Renal cortex interstitium (tissue), 11 donors: Measurements from ENCODE around the gene BORCS5. TPM values are rescaled to one million over a fixed set of nuclear protein-coding genes. Genes with fewer than 3 reads are reported as not detected.
"Not testable (repeated sequence)": the region's sequence is repeated elsewhere in the genome, so short reads cannot be mapped to it uniquely, and the experiment has no call there.

Experiments used
- DNase-seq, 11 donors: peaks; one replicate each; pipeline ENCODE4 v3.0.0-alpha.2; 2013; ENCODE audit warnings: low read depth in 9 of 11, low spot score in 4 of 11; ENCODE audit errors: extremely low read depth in 1 of 11
- polyA plus RNA-seq, 3 donors: library from polyadenylated mRNA; unstranded; fragments of 120-200 nt; gene quantifications; one replicate each; pipeline ENCODE4 v1.2.1, GENCODE V29; 2013; ENCODE audit not compliant: insufficient read length in 3 of 3

Gene BORCS5
- polyA plus RNA-seq, 3 donors, result 8.6 to 10.3 (median 9.2) TPM

DNA sequence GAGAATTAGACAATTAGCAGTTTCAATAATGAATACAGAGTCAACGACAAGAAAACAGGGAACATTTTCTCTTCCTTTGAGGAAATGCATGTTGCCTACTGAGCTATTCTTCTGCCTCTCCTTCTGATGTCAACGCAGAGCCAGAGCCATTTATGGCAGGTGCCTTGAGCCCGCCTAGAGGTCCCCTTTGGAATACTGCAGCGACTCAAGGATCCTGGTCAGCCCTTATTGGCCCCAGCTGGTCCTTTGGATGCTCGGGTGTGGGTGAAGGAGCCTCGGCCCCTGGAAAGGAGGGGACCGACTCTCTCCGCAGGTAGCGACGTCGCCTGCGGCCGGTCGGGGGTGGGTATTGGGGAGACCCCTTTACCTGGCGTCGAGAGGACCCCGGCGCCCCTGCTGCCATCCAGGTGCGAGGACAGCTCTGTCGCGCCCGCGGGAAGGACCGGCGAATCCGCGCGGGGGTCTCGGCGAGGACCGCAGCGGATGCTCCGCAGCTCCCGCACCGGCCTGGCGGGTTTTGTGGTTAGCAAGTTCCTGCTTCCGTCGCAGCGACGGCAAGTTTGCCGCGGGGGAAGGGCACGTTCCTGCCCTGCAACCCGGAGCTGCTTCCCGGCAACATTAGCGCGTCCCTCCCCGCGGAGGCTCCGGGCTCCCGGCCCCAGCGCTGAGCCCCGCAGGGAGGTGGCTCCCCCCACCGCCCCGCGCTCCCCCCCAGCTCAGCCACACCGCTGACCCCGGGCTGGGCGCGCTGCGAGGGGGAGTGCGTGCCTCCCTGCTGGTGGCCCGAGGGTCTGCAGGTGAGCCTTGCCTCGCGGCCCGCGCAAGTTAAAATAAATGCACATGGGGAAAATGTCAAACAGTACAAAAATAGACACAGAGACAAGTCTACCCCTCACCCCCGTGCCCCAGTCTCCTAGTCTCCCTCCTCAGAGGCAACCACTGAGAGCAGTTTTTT is 6.9 kb upstream of the BORCS5 start, which contains the start of gene MANSC1:
MANSC1 (minus strand) TSS at position 532 of the 955 bp plus-strand sequence. CDS start 6,928 bp downstream, outside the sequence.
- peak in 3 of 11 donors; percentile 44 to 49 (median 45) for DNase-seq

DNA sequence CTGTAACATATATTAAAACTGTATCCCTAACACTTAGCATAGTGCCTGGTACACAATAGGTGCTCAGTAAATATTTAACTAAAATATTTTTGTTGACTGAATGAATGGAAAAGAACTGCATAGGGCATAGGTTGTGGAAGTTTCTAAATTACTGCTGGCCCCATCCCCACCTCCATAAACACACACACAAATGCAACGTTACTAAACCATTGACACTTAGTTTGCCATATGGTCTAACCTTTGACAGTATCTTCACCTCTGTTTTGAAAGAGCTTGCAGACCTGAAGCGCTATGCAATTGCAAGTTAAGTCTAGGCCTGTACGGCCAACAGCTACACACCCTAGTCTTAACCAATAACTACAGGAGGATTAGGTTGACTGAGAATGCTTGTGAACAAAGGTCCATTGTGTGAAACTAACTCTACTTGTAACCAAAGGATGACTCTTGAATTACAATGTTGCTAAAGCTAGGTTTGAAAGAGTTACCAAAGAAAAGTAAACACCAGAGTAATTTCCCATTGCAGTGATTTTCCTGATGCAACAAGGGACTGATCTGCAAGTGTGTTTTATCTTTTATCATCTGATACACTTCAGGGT is 5.9 kb upstream of the BORCS5 start:
- no peak for DNase-seq

DNA sequence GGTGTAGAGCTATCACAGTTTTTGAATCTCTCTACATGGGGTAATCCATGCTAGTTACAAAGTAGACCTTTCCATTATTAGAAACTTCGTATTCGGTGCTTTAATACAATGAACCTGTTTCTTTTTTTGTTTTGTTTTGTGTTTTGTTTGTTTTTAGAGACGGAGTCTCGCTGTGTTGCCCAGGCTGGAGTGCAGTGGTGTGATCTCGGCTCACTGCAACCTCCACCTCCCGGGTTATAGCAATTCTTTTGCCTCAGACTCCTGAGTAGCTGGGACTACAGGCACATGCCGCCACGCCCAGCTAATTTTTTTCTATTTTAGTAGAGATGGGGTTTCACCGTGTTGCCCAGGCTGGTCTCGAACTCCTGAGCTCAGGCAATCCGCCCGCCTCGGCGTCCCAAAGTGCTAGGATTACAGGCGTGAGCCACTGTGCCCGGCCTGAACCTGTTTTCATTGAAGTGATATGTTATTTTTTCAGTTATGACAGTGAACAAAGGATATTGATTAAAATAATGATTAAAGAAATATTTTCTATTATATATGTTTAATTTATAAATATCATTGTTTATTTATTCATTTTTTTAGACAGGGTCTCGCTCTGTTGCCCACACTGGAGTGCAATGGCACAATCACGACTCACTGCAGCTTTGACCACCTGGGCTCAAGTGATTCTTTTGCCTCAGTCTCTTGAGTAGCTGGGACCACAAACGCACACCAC is 5.3 kb upstream of the BORCS5 start:
- DNase-seq, result not testable (repeated sequence)

DNA sequence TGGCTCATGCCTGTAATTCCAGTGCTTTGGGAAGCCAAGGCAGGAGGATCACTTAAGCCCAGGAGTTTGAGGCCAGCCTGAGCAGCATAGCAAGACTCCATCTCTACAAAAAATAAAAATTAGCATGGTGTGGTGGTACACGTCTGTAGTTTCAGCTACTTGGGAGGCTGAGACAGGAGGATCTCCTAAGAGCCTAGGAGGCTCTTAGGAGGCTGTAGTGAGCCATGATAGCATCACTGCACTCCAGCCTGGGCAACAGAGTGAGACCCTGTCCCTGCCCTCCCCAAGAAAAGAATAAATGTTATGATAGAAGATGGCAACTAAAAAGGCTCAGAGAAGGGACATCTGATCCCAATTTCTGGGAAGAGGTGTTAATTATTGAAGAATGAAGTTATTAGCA is 3.6 kb upstream of the BORCS5 start:
- no peak for DNase-seq

DNA sequence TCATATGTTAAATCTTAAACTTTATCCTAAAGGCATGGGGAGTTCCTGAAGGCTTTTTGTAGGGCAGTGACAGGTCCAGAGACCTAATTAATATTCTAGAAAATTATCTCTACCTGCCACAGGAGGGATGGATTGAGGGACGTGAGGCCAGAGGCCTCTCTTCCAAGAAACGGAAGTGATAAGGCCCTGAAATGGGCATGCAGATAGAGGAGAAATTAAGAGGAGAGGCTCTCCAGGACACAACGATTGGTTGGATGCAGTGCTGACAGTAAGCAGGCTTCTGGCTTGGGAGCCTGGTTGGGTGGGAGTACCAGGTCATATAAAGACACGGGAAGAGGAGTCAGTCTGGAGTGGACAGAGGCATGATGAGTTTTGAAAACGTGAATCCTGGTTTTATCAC is 3.1 kb upstream of the BORCS5 start:
- DNase-seq, result no peak

DNA sequence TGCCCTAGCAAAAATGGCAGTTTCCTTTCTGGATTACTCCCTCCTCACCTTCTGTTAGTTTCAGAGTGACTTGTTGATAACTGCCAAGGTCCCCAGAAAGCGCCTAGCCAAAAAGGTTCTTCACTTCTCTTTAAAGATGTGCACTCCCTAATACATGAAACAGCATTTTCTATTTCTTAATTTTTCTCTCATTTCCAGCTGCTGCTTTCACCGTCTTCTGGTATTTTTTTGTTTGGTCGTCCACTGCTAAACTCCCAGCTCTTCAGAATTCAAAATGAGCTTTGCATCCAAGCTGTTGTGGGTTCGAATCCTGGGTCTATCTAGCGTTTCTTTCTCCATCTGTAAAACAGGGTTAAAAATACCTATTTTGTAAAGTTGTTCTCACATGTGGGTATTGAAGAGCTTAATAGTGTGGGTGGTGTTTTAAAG is 397 bp upstream of the BORCS5 start:
- no peak for DNase-seq

DNA sequence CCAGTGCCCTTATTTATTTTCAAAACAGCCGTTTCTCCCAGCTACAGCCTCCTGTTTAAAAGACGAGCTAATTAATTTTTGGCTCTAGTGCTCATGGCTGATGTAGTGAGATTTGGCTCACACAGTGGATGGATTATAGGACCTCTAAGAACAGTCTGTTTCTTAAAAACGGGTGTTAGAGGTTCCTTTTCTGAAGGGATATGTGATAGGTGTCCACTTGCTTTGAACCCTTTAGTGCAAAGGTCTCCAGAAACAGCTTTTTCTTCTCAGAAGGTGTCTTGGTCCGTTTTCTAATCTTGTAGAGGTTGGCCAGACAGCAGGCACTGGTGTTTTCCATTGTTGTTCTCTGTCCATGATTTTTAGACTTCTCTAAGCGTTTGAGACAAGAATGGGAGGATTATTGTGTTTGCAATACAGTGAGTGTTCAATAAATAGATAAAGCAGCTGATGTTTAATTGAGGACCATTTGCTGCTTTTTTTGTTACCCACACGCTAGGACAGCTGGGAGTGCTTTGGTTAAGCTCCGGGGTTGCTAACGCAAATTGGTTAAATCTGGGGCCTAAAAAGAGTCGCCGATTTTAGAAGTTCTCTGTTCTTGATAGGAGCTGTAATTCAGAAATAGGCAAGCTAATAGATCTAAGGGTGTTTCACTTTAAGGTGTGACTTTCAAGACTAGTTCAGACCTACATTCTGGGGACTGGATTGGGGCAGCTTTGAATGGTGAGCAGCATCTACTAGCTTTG is 1.0 kb downstream of the BORCS5 start:
- peak in 2 of 11 donors; percentile 29 to 32 for DNase-seq

DNA sequence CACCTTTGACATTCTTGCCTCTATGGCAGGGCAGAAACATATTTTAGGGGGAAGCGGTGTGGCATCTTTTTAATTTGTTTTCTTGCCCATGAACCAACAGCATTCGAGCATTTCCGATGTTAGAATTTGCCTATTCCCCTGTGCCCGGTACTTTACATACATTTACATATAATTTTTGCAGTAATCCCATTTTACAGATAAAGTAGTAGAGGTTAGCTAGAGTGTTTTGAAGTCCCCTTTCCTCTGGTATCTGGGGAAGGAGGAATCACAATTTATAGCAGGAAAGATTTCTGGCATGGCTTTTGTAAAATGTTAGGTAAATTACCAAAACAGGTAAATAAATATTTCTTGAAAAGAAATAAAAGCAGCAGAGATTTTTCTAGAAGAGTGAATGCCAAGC is 1.6 kb downstream of the BORCS5 start:
- no peak for DNase-seq

DNA sequence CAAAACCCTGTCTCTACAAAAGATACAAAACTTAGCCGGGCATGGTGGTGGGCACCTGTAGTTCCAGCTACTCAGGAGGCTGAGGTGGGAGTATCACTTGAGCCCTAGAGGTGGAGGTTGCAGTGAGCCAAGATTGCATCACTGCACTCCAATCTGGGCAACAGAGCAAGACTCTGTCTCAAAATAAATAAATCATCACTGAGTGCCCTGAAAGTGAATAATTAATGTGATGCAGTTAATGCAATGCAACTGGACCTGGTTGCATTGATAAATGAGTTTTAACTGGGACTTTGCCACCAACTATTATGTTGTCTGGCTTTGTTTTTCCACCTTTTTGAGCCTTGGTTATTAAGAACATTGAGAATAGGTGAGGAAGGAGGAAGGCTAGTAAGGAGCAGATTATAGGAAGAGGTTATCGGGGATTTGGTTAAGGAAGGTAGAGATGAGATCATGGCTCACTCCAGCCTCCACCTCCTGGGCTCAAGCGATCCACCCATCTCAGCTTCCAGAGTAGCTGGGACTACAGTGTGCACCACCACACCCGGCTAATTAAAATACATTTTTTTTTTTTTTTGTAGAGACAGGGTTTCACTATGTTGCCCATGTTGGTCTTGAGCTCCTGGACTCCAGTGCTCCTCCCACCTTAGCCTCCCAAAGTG is 8.0 kb downstream of the BORCS5 start:
- no peak for DNase-seq

DNA sequence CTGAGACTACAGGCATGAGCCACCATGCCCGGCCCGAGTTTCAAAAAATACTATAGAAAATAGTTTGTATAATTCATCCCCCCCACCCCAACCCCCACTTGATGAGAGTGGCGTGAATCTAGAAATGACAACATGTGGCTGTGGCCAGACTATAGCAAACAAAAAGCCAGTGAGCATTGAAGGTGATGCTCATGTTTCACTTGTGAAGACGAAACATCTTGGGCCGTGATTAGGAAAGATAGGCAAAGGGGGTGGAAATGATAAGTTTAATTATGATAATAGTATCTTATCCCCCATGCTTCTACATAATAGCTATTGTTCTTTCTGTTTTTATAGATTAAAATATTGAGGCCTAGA is 8.5 kb downstream of the BORCS5 start:
- no peak for DNase-seq

DNA sequence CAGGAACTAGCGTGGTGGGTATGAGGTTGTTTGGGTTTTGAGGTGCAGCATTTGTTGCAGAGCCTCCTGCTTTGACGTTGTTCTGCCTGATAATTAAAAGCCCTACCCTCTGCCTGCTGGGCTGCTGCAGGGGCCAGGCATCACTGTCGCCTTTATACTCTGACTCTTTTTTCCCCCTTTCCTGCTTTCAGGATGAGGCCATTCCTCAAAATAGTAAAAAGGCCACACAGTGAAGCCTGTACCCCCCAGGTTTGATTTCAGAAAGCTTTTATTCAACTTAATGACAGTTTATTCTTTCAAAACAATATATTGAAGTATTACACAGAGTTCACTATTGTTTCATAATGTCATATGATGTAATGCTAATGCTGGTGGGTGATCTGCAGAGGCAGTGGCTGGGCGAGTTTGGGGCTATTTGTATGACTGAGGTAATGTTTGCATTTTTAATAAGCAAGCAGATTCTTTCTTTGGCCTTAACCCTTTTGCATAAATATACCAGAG is 9.1 kb downstream of the BORCS5 start:
- DNase-seq, result no peak

DNA sequence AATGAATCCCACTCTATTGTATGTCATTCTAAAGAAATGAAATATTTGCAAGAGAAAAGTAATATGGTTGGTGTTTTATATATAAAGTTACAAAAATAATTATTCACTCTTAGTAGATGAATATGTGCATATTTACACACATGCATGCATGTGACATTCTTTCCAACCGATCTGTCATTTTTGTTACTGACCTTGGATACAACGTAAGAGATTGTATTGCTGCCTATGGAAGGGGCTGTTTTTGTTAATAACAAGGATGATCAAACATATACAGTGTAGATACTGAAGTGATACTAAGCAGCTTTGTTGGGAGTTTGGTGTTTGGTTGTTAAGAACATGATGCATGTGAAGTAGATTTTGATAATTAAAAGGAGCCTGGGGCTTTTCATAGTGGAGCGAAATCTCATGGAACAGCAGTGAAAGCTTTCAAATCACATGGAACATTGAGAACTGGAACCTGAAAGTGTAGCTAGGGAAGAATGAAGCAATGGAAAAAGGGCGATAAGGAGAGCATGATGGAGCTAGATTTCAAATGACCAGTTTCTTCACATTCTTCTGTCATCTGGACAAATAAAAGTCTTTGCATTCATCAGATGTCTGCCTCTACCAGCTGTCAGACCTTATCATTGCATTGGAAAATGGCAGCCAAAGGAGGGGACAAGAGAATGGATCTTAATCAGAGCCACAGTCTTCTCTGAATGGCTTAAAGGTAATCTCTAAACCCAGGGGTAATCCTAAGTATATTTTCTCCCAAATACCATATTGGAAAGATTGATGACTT is 10.0 kb downstream of the BORCS5 start:
- no peak for DNase-seq

DNA sequence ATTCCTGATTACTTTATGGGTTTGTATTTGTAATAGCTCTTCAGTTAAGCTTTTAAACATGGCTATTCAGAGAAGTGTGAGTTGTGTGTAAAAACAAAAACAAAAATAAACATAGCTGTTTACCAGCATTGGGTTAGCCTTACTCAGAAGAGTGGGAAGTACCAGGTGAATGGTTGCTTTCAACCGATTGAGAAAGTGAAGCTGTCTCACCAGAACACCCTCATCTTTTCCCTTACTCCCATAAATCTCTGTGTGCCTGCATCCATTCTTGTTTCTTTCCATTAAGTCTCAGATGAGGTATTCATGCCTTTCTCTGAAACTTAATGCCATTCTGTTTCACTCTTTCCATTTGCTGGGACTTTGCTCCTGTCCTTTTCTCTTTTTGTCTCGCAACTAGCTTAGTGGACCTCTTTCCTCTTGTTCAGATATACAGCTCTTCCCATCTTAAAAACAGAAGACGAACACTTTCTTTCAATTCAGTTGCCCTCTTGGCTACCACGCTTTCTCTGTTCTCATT is 10.7 kb downstream of the BORCS5 start:
- no peak for DNase-seq

DNA sequence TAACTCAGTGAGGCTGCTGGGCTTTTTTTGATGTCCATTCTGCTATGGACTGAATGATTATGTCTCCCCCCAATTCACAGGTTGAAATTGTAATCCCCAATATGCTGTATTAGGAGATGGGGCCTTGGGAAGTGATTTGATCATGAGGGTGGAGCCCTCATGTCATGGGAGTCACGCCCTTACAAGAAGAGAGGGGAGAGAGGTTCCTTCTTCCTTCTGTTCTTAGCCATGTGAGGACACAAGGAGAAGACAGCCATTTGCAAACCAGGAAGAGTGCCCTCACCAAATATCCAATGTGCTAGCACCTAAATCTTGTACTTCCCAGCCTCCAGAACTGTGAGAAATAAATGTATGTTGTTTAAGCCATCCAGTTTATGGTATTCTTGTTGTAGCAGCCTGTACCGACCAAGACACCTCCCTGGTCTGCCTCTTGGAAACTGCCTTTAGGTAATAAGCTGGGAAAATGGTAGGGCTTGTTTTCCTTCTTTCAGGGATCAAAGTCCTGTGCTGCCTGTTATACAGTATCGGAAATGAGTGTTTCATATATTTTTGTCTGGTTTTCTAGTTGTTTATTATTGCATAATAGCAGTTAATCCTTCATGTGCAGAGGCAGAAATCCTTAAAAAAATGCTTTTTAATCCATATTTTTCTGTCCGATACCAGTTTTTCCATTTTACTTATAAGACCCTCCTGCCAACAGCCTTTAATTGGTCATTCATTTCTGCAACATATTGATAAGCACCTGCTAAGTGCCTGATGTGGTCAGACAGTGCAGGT is 16.3 kb downstream of the BORCS5 start:
- DNase-seq, result no peak

DNA sequence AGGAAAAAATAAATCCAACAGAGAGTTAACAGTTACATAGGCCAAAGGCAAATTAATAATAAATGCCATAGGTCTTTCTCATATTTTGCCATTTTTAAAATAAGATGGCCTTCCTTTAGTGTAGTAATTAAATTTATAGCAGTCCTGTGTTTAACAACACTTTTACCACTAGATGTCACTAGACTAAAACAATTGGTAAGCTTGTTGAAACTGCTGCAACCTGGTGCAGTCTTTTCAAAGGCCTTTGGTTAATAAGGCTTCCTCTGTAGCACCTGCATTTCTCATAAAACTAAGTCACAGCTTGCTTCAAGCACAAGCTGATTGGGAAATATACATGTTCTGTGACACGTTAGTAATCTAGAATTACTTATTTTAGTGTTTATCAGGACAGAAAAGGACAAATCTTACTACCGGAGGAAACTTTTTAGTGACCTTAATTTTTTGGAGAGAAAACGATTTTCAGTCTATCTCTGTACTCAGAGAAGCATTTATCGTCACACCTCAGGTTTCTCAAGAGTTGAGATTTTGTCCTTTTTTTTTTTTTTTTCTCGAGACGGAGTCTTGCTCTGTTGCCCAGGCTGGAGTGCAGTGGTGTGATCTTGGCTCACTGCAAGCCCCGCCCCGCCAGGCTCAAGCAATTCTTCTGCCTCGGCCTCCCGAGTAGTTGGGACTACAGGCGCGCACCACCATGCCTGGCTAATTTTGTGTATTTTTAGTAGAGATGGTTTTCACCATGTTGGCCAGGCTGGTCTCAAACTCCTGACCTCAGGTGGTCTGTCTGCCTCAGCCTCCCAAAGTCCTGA is 20.0 kb downstream of the BORCS5 start:
- peak in 8 of 11 donors; percentile 44 to 86 (median 60) for DNase-seq

DNA sequence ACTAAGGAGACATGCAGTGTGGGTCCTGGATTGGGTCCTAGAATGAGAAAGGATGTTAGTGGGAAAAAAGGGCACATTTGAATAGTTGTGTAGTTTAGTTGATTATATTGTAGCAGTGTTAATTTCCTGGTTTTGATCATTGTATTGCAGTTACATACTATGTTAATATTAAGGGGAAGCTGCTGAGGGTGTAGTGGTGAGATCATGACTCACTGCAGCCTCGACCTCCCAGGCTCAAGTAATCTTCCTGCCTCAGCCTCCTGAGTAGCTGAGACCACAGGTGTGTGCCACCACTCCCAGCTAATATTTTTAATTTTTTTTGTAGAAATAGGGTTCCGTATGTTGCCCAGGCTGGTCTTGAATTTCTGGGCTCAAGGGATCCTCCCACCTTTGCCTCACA is 21.7 kb downstream of the BORCS5 start:
- no peak for DNase-seq
